Activated CD8-positive, alpha-beta memory T cell treated with anti-CD3 and anti-CD28 coated beads for 36 hours (primary cell): Measurements from ENCODE around the gene SSR1. TPM values are rescaled to one million over a fixed set of nuclear protein-coding genes. Genes with fewer than 3 reads are reported as not detected.

ENCODE experiments used
- CTCF ChIA-PET: fragments of 350-600 bp; sonication (Branson Sonifier 250); formaldehyde crosslinking; loops from one replicate; lab custom pipeline; 2021; ENCODE audit warnings: antibody characterized with exemption; lab: Charles Lee
- POLR2A ChIA-PET: fragments of 350-600 bp; sonication (Branson Sonifier 250); formaldehyde crosslinking; loops from one replicate; lab custom pipeline; 2021; ENCODE audit warnings: antibody characterized with exemption; lab: Charles Lee
- total RNA-seq, 2 experiments: library from RNA; stranded (reverse); gene quantifications; one replicate each; pipeline ENCODE4 v1.2.3, GENCODE V29; 2021

The SSR1 gene
- total RNA-seq, 2 experiments from 2014 or later: 160 to 161 TPM

DNA sequence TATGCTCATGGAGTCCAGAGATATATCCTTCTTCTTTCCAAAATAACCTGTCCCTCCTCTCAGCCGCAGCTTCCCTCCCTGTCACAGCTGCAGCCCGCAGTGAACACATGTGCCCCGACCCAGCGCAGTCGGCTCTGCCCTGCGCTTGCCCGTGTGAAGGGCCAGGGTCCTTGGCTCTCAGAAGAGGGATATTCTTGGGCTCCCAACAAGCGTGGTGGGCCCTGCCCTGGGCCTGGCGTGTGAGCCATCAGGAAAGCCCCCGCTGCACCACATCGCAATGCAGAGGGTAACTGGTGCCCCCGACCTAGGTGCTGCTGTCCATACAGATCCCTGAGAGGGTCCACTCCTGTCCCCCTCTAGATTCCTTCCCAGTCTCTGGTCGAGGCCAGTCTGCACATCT is 65.2 kb downstream of the SSR1 start:
- ChIA-PET POLR2A (no interaction called here), CTCF (no interaction called here)

DNA sequence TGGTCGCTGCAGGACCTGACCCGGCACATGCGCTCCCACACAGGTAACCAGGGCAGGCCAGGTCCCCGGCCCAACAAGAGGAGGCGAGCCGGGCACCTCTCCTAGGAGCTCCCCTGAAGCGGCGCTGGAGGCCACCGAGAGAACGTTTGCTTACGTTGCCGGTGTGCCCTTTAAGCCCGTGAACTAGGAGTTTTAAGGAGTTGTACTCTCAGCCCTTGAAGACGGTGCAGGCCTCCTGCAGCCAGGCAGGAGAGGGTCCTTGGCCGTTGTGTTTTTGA is 65.9 kb downstream of the SSR1 start:
- ChIA-PET POLR2A (no interaction called here), CTCF (interaction anchor here (0.6 kb wide), 1 partner anchor 19 kb away, joined by 5 read pairs; no protein-coding TSS in a partner anchor)

DNA sequence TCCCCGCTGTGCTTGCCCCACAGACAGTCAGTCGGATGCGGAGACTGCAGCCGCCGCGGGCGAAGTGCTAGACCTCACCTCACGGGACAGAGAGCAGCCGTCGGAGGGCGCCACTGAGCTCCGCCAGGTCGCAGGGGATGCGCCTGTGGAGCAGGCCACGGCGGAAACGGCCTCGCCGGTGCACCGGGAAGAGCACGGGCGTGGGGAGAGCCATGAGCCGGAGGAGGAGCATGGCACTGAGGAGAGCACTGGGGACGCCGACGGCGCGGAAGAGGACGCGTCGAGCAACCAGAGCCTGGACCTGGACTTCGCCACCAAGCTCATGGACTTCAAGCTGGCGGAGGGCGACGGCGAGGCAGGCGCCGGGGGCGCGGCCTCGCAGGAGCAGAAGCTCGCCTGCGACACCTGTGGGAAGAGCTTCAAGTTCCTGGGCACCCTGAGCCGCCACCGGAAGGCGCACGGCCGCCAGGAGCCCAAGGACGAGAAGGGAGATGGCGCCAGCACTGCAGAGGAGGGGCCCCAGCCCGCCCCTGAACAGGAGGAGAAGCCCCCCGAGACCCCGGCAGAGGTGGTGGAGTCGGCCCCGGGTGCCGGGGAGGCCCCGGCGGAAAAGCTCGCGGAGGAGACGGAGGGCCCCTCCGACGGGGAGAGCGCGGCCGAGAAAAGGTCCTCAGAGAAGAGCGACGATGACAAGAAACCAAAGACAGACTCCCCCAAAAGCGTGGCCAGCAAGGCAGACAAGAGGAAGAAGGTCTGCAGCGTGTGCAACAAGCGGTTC is 66.4 kb downstream of the SSR1 start:
- ChIA-PET POLR2A (no interaction called here), CTCF (interaction anchor here (0.6 kb wide), 1 partner anchor 19 kb away, joined by 5 read pairs; no protein-coding TSS in a partner anchor)

DNA sequence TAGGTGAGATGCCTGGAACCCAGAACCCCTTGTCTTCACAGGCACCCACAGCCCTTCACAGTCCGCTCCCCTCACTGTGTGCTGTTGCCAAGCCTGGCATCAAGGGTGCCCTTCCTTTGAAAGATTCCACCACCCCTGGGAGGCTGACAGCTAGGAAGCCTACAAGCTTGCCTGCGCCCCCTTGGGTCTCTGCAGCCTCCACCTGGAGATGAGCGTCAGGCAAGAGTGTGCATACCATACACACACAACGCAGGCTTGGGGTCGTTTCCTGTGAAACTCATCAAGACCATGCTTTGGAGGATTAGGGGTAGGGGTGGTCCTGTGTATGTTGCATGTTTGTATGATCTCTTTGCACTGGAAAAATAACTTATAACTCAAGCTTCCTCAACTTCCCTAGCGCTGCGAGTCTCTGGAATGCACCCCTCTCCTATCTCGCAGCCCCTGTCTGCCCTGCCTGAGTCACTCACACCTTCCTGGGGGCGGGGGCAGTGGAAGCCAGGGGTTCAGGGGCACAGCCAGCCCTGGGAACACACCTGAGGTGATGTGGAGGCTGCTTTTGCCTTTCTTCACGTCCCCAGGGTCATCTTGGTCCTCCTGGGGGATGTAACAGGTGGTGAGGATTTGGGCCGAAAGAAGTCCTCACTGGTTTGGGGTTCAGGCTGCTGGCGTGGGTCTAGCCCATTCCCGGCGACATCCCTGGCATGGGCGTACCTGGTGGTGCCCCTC is 67.2 kb downstream of the SSR1 start:
- ChIA-PET POLR2A (no interaction called here), CTCF (no interaction called here)

DNA sequence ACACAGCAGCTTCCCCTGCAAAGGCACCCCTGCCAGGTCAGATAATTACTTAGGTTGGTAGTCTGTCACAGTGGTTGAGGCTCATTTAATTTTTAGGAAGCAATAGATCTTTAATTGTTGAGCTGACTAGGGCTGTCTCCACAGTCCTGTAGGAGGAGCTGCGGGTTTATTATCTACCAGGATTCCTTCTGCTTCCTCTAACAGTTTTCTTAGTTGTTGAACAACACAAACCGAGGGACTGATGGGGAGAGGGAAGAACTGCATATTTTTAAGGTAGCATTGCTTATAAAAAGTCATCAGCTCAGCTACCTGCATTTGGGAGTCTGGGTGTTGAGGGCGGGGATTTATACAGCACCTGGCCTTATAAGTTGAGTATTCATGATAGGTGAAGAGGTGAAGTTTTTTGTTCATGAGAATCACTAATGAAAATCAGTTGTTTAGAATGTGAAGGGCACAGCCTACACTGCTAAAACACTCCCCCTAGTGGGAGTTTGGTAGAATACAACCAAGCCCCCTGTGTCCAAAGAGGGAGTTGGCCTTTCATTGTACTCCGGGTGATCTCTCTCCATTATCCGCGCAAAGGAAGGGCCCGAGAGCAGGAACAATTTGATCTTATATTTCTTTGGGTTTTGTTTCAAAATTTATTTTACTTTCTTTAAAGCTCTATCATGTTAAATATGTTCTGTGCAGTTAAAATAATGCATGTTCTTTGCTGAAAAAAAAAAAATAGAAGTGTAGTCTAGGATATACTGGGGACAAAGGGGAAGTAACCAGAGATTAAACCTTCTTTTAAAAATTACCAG is 69.6 kb downstream of the SSR1 start:
- POLR2A ChIA-PET: no interaction called here

DNA sequence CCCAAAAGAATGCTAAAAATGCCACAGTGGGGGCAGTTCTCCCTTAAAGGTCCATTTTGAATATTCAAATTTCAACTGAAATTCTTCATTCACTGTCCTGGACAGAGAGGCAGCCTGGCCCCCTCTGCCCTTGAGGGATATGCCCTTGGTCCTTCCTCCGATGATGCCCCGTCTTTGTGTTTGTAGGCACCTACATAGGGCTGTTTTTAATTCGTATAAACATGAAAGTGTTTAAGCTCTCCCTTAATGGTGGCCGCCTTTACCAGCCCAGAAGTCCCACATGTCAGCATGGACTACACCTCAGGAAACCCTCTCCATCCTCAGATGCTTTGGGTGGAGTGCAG is 70.2 kb downstream of the SSR1 start:
- ChIA-PET CTCF (interaction anchor here (0.6 to 1.8 kb wide), 5 partner anchors 8 to 566 kb away, joined by 3 to 4 read pairs (median 3); no protein-coding TSS in a partner anchor), POLR2A (no interaction called here)

More for the DNA sequence above, 69.6 kb downstream of the SSR1 start:
- CTCF ChIA-PET: interaction anchor here (0.6 to 2.0 kb wide), 8 partner anchors 9 to 566 kb away, joined by 3 to 8 read pairs (median 4); no protein-coding TSS in a partner anchor

DNA sequence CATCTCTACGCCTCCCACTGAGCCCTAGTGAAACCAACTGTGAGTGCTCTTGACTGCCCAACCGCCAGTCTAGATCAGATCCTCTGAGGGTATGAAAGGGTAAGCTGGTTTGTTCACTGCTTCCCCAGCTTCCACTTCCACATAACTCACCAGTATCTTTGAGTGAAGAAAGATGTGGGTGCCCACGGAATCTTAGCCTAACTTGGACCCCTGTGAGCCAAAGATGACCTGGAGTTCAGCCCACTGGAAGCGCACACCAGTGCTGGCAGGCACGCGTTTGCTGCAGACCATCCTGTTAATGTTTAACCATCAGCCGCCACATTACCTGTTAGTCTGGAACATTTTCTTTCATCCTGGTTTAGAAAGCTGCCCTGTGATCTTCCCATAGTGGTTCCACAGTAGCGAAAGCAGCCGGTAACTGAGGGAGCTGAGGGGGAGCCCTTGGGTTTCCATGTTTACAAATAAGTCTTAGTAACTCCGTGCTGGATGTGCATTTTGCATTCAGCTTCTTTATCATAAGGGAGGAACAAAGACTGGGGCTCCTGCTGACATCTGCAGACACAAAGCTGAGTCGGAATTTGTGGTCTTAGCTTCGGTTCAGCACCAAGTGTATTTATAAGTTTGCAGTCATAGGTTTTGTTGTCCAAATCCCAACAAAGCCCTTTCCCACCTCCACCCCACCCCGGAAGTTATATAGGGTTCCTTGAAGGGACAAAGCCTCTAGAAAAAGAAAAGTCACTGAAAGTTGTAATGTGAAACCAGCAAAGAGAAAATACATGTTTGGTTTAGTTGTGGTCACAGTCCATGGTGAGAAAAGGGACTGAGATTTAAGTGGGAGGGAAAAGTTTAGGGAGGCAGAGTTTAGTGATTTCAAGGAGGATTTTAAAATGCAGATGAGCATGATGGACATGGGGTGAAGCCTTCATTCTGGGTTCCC is 71.0 kb downstream of the SSR1 start:
- ChIA-PET CTCF (interaction anchor here (1.4 kb wide), 1 partner anchor 565 kb away, joined by 4 read pairs; no protein-coding TSS in a partner anchor), POLR2A (no interaction called here)

DNA sequence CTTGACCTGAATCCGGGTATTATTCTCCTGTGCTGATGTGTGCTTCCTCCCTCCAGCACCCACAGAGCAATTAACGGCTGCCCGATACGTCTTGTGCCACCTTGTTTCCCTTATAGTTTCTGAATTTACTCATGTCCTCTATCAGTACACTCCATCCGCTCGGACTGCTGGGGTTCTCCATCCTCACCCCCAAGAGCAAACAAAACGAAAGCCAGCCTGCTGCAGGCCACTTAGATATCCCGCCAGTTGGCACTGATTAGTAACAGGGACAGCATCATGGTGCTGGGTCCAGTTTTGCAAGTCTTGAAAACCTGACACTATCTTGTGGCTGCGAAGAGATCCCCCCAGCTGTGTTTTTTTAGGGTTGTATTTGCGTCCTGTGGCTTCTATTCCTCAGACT is 71.8 kb downstream of the SSR1 start:
- POLR2A ChIA-PET: no interaction called here
- CTCF ChIA-PET: no interaction called here

DNA sequence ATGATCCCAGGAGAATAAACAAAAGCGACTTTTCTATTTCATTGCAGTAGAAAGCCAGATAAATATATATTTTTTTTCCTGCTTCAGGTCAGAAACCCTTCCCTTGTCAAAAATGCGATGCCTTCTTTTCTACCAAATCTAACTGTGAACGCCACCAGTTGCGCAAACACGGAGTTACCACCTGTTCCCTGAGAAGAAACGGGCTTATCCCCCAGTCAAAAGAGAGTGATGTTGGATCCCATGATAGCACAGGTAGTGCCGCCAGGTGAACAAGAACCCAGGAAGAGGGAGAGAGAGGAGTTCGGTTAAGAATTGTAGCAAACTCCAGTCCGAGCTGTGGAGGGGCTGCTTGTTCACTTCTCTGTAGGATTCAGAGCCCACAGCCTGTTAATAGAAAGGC is 72.6 kb downstream of the SSR1 start:
- ChIA-PET POLR2A (no interaction called here), CTCF (no interaction called here)

DNA sequence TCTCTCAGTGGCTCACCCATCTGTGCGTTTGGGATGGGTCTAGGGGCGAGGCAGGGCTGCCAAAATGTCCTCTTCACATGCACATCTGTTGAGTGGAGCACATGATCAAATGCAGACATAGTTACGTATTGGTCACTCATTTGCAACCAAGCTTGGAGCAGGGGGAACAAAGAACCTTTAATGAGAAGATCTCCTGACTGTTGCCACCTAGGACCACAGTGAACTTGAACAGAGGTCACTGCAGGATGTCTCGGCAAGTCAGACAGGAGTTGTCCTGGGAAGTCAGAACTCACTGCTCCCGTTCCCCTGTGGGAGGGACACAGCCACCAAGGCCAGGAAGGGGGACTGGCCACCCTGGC is 73.4 kb downstream of the SSR1 start:
- CTCF ChIA-PET: interaction anchor here (0.6 to 2.1 kb wide), 7 partner anchors 9 to 565 kb away, joined by 3 to 5 read pairs (median 4); no protein-coding TSS in a partner anchor
- POLR2A ChIA-PET: no interaction called here

DNA sequence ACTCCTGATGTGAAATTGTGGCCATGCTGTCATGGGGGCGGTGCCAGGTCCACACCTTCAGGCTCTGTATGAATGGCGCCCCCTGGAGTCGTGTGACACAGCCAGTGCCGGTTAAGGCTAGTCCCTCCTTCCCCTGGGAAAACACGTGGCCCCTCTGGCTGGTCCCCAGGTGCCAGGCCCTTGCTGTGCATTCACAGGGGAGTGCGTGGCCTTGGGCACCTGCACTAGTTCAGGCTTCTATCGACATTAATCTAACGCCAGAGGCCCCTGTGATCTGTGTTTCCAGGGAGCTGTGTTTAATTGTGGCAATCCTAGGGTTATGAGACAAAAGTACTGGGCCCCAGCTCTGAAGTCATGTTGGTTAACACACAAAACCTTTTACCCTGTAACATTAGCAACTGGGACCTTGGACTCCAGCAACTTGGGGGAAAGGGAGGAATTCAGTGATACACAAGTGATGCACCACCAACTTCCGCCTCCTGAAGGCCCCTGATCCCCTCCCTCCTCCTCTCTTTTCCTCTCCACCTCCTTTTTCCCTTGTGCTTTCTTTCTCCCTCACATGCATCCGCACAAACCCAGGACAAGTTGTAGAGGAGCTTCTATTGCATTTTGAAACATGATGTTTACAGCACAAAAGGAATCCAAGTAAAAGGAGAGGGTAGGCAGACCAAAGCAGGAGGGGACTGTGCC is 74.0 kb downstream of the SSR1 start:
- ChIA-PET POLR2A (interaction anchor here (0.7 kb wide), 1 partner anchor 397 kb away, joined by 3 read pairs; no protein-coding TSS in a partner anchor), CTCF (interaction anchor here (0.5 to 2.1 kb wide), 12 partner anchors 10 to 564 kb away, joined by 3 to 5 read pairs (median 3); no protein-coding TSS in a partner anchor)

DNA sequence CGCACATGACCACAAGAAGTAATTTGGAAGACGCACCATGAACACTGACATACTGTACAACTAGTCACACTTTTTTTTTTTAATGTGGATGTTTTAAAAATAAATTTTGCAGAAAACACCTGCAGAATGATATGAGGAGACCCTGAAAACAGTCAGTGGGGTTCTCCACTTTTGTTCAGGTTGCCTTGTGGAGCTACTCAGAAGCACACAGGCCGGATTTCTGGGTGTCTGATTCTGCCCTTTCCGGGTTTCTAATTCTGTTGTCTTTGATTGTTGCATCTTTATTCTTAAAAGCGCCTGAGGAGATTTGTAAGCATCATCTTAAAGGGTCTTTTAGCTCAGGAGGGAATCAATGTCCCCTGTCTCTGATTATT is 74.5 kb downstream of the SSR1 start:
- CTCF ChIA-PET: interaction anchor here (0.5 to 2.1 kb wide), 10 partner anchors 21 to 564 kb away, joined by 3 to 5 read pairs (median 4); no protein-coding TSS in a partner anchor
- POLR2A ChIA-PET: interaction anchor here (0.6 to 0.7 kb wide), 2 partner anchors 170 to 396 kb away, joined by 3 to 7 read pairs; no protein-coding TSS in a partner anchor

DNA sequence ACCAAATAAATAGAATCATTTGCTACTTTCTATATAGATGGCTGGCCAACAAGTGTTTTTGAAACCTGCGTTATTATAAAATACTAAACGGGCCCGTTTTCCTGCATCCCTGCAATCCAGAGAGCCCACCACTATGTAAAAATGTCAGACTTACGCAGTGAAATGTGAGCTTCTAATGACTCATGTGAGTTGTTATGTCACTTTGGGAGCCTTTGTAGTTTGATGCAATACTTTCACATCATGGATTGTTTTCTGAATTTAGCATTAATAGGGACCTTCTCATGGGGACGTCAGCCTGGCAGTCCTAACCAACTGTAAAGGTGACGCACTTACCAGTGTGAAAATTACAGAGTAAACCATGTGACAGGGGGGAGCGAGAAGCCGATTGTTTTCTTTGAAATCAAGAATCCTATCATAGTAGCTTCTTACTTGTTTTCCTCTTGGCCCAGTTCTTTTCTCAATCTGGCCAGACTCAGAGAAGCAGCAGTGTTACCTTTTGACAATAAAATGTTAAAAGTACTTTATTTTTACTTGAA is 75.3 kb downstream of the SSR1 start:
- CTCF ChIA-PET: interaction anchor here (1.0 to 2.1 kb wide), 3 partner anchors 76 to 546 kb away, joined by 3 to 4 read pairs (median 3); no protein-coding TSS in a partner anchor
- POLR2A ChIA-PET: no interaction called here

DNA sequence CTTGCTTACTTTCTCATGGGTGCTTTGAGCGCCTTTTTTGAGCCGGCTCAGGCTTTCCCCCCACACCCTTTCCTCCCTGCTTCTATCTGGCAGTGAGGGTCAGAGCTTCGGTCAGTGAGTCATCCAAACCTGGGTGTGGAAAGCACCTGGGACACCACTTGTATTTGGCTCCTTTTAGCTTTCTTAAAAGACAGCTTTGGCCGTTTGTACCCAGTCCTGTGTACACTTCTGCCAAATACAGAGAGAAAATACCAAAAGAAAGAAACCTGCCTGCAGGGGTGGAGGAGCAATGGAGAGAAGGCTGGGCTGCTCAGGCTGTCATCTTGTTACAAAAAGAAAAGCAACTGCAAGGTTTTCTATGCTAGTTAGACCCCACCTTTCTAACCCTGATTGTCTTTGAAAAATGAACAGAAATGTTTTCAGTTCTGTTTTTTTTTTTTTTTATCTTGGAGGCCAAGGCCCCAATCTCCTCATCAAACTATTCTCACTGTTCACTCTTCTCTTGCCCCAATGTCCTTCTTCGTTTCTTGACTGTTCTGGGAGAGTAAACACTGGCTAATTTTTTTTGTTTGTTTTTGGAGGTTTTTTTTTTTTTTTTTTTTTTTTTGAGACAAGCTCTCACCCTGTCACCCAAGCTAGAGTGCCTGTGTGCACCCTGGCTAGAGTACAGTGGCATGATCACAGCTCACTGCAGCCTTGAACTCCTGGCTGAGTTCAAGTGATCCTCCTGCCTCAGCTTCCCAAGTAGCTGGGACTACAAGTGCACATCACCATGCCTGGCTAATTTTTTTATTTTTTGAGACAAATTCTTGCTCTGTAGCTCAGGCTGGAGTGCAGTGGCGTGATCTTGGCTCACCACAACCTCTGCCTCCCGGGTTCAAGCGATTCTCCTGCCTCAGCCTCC is 76.4 kb downstream of the SSR1 start:
- ChIA-PET POLR2A (interaction anchor here (0.6 kb wide), 1 partner anchor 165 kb away, joined by 3 read pairs; no protein-coding TSS in a partner anchor), CTCF (no interaction called here)

DNA sequence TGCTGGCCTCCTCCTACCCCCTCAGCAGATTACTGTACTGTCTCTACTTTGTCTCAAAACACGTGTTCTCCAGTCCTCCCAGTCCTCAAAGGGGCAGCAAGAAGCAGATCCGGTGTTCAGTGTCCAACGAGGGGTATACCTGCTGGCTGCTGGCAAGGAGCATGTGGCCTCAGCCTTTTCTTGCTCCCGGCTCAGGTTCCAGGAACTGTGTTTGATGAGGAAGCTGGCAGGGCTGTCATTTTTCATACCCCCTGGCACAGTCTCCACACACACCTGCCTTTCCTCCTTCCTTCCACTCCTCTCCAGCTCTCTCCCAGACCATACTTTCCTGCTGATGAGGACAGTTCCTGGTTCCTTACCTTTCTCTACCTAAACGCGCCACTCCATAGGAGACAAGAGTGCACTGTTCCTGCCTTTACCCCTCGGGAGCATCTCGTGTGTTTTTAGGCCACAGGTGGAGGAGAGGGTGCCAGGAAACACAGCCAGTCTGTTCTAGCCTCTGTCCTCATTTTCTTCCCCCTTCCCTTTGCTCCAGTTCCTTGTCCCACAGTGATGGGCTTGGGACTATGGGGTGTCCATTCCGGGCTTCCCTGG is 77.2 kb downstream of the SSR1 start:
- CTCF ChIA-PET: interaction anchor here (1.5 kb wide), 1 partner anchor 8 kb away, joined by 3 read pairs; no protein-coding TSS in a partner anchor
- POLR2A ChIA-PET: no interaction called here

DNA sequence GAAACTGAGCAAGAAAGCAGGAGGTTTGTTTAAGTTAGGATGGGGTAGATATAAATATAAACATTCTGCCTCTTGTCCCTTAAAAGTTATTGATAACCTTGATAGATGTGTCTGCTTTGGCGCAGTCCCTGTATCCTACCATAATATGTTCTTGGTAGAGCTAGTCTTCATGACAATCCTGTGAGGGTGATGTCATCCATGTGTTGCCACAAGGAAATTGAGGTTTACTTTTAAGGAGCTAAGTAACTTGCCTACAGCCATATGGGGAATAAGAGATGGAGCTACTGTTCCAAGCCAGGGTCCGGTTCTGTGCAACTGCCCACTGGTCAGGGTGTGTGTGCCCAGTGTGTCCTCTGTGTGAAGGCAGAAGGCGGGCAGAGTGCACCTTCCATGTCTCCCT is 78.5 kb downstream of the SSR1 start:
- ChIA-PET CTCF (interaction anchor here (1.5 kb wide), 1 partner anchor 9 kb away, joined by 3 read pairs; no protein-coding TSS in a partner anchor), POLR2A (no interaction called here)
